Urinary bladder (tissue), 4 donors: ENCODE results near the gene FTSJ1. TPM values are rescaled to one million over a fixed set of nuclear protein-coding genes. Genes with fewer than 3 reads are reported as not detected.

Source experiments
- DNase-seq: peaks from one replicate; pipeline ENCODE4 v3.0.0-alpha.2; 2015; ENCODE audit errors: extremely low spot score
- H3K27ac ChIP-seq: one replicate; pipeline ENCODE4 v1.5.1; 2013; ENCODE audit warnings: low read depth, mild to moderate bottlenecking, moderate library complexity
- H3K36me3 ChIP-seq: one replicate; pipeline ENCODE4 v1.6.1; 2013; ENCODE audit warnings: mild to moderate bottlenecking, moderate library complexity; ENCODE audit not compliant: insufficient read depth
- H3K4me1 ChIP-seq: one replicate; pipeline ENCODE4 v1.6.1; 2013; ENCODE audit warnings: mild to moderate bottlenecking, moderate library complexity; ENCODE audit not compliant: insufficient read depth
- H3K4me3 ChIP-seq: one replicate; pipeline ENCODE4 v1.5.1; 2013; ENCODE audit warnings: low read depth, low read length
- WGBS: extraction: QIAGEN DNeasy Blood & Tissue Kit; methylation state at CpG from one replicate; pipeline ENCODE4 v1.1.7; 2013; 5-methylcytosine and 5-hydroxymethylcytosine counted together
- polyA plus RNA-seq: library from polyadenylated mRNA; stranded (reverse); fragments of 200-250 nt; gene quantifications from one replicate; pipeline ENCODE4 v1.2.3, GENCODE V29; 2013
- total RNA-seq: library from RNA; depleted of rRNA; stranded (reverse); fragments of >200 nt; gene quantifications from one replicate; pipeline ENCODE4 v1.2.3, GENCODE V29; 2014
- donor health status: healthy with polysubstance abuse.
- donor health status: healthy.

FTSJ1 gene
- total and polyA plus RNA-seq, 2 donors = 21.8 to 28.2 TPM

GRCh38 chrX:48475296-48475695 is 703 bp upstream of the FTSJ1 start:
- WGBS = under 1% methylated on average over 5 of the region's 5 CpGs
- H3K36me3 ChIP-seq = no peaks in the 10 kb centered on the region
- no peak overlapping the region for H3K27ac ChIP-seq
- H3K4me1 ChIP-seq = no peaks in the 10 kb centered on the region
- no peak for DNase-seq
- peak overlapping the region; percentile 56 for H3K4me3 ChIP-seq

GRCh38 chrX:48476919-48477318 is 920 bp downstream of the FTSJ1 start:
- Histone ChIP-seq H3K27ac (no peak overlapping the region), H3K4me1 (no peaks in the 10 kb centered on the region), H3K36me3 (no peaks in the 10 kb centered on the region), H3K4me3 (peak overlapping the region; percentile 56)
- no peak for DNase-seq
- WGBS = 51% methylated on average over 4 of the region's 4 CpGs

GRCh38 chrX:48477960-48478755 is 2.2 kb downstream of the FTSJ1 start:
- DNase-seq = no peak
- Histone ChIP-seq H3K27ac (no peak overlapping the region), H3K36me3 (no peaks in the 10 kb centered on the region), H3K4me3 (no peak overlapping the region), H3K4me1 (no peaks in the 10 kb centered on the region)
- 93% methylated on average over 19 of the region's 19 CpGs for WGBS

GRCh38 chrX:48478806-48479205 is 2.8 kb downstream of the FTSJ1 start:
- H3K4me1 ChIP-seq = no peaks in the 10 kb centered on the region
- no peaks in the 10 kb centered on the region for H3K36me3 ChIP-seq
- no peak overlapping the region for H3K4me3 ChIP-seq
- 93% methylated on average over 5 of the region's 5 CpGs for WGBS
- DNase-seq = no peak
- no peak overlapping the region for H3K27ac ChIP-seq

GRCh38 chrX:48480142-48480541 is 4.1 kb downstream of the FTSJ1 start:
- Histone ChIP-seq H3K4me3 (no peak overlapping the region), H3K27ac (no peak overlapping the region), H3K4me1 (no peaks in the 10 kb centered on the region), H3K36me3 (no peaks in the 10 kb centered on the region)
- DNase-seq = no peak
- WGBS = 91% methylated on average over 3 of the region's 3 CpGs

GRCh38 chrX:48480583-48480982 is 4.6 kb downstream of the FTSJ1 start:
- Histone ChIP-seq H3K27ac (no peak overlapping the region), H3K4me3 (no peak overlapping the region), H3K36me3 (no peaks in the 10 kb centered on the region), H3K4me1 (no peaks in the 10 kb centered on the region)
- 90% methylated on average over 3 of the region's 3 CpGs for WGBS
- DNase-seq = no peak

GRCh38 chrX:48482526-48482925 is 6.5 kb downstream of the FTSJ1 start:
- H3K4me3 ChIP-seq = no peak overlapping the region
- no peak overlapping the region for H3K27ac ChIP-seq
- H3K4me1 ChIP-seq = no peaks in the 10 kb centered on the region
- 80% methylated on average over 7 of the region's 7 CpGs for WGBS
- H3K36me3 ChIP-seq = no peaks in the 10 kb centered on the region
- DNase-seq = no peak

GRCh38 chrX:48487362-48487798 is 11.4 kb downstream of the FTSJ1 start:
- H3K36me3 ChIP-seq = no peaks in the 10 kb centered on the region
- no peak overlapping the region for H3K4me3 ChIP-seq
- no peak overlapping the region for H3K27ac ChIP-seq
- WGBS = 65% methylated on average over 10 of the region's 10 CpGs
- DNase-seq = no peak
- no peaks in the 10 kb centered on the region for H3K4me1 ChIP-seq

GRCh38 chrX:48488034-48488433 is 12.0 kb downstream of the FTSJ1 start:
- Histone ChIP-seq H3K4me3 (no peak overlapping the region), H3K36me3 (no peaks in the 10 kb centered on the region), H3K27ac (no peak overlapping the region), H3K4me1 (no peaks in the 10 kb centered on the region)
- 93% methylated on average over 3 of the region's 3 CpGs for WGBS
- DNase-seq = no peak

GRCh38 chrX:48489296-48489695 is 13.3 kb downstream of the FTSJ1 start:
- Histone ChIP-seq H3K4me3 (no peak overlapping the region), H3K27ac (no peak overlapping the region), H3K36me3 (no peaks in the 10 kb centered on the region), H3K4me1 (no peaks in the 10 kb centered on the region)
- 89% methylated on average over 9 of the region's 9 CpGs for WGBS
- DNase-seq = no peak

- H3K27ac ChIP-seq = no peak overlapping the region
- WGBS = 52% methylated on average over 2 of the region's 2 CpGs
- H3K4me3 ChIP-seq = no peak overlapping the region
- no peak for DNase-seq
- H3K4me1 ChIP-seq = no peaks in the 10 kb centered on the region
- H3K36me3 ChIP-seq = no peaks in the 10 kb centered on the region
Observed at GRCh38 chrX:48489892-48490291, 13.9 kb downstream of the FTSJ1 start.

- no peak overlapping the region for H3K27ac ChIP-seq
- no peak overlapping the region for H3K4me3 ChIP-seq
- no peaks in the 10 kb centered on the region for H3K36me3 ChIP-seq
- WGBS = 79% methylated on average over 8 of the region's 8 CpGs
- DNase-seq = no peak
- H3K4me1 ChIP-seq = no peaks in the 10 kb centered on the region
Observed at GRCh38 chrX:48490661-48491060, 14.7 kb downstream of the FTSJ1 start.

- WGBS = 93% methylated on average over 9 of the region's 9 CpGs
- no peak for DNase-seq
- no peak overlapping the region for H3K4me3 ChIP-seq
- H3K27ac ChIP-seq = no peak overlapping the region
- H3K4me1 ChIP-seq = no peaks in the 10 kb centered on the region
- no peaks in the 10 kb centered on the region for H3K36me3 ChIP-seq
Observed at GRCh38 chrX:48491809-48492208, 15.8 kb downstream of the FTSJ1 start.

GRCh38 chrX:48492293-48492910 is 16.4 kb downstream of the FTSJ1 start:
- H3K27ac ChIP-seq = no peak overlapping the region
- 71% methylated on average over 7 of the region's 7 CpGs for WGBS
- H3K4me1 ChIP-seq = no peaks in the 10 kb centered on the region
- H3K36me3 ChIP-seq = no peaks in the 10 kb centered on the region
- H3K4me3 ChIP-seq = no peak overlapping the region
- no peak for DNase-seq
